ENCODE results near the gene COPS6.

GRCh38 chr7:100115026-100115425, 26.3 kb downstream of the COPS6 start:
- TF ChIP-seq CTCF (IDR thresholded peaks at IDR 0.05; ENCODE audit: insufficient read depth, low read length, poor library complexity, severe bottlenecking), result no peak
- TF ChIP-seq EZH2phosphoT487 (conservative IDR thresholded peaks at IDR 0.05; ENCODE audit: low read length), result no peak

All from SU-DHL-6 (cell line).